DMS 273 (cell line): ENCODE measurements around the gene HLA-A.
"Not testable (repeated sequence)": the region's sequence is repeated elsewhere in the genome, so short reads cannot be mapped to it uniquely, and the experiment has no call there.

ENCODE experiments used
- DNase-seq: peaks from one replicate; lab custom pipeline; 2025; ENCODE audit not compliant: unreplicated experiment; lab: John Stamatoyannopoulos, UW

The HLA-A gene

DNA sequence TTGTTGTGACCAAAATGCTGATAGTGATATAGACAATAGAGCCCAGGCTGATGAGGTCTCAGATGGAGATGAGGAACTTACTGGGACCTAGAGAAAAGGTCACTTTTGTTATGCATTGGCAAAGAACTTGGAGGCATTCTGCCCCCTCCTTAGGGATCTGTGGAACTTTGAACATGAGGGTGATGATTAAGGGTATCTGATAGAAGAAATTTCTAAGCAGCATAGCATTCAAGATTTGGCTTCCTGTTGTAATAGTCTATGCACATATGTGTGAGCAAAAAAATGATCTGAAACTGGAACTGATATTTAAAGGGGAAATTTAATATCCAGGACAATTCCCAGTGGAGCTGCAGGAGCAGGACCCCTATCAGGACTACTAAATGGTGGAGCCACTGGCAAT, 17.1 kb downstream of the HLA-A start:
- no peak for DNase-seq

DNA sequence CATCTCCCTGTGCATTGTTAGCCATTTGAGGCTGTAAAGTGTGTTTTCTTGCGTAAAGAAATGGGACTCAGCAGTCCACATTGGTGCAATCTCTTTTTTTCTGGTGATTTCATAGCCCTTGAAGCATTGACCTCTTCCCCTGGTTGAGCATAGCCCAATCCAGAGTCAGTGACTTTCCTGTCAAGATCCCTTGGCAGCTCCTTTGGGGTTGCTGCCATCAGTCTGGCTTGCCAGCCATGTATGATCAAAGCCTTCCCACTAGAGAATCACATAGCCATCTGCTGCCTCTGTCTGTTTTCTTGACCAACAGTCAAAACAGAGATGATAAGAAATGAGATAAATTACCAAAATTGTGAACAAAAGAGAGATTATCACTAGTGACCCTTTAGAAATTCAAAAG, 19.6 kb downstream of the HLA-A start:
- DNase-seq, result peak; percentile 42

DNA sequence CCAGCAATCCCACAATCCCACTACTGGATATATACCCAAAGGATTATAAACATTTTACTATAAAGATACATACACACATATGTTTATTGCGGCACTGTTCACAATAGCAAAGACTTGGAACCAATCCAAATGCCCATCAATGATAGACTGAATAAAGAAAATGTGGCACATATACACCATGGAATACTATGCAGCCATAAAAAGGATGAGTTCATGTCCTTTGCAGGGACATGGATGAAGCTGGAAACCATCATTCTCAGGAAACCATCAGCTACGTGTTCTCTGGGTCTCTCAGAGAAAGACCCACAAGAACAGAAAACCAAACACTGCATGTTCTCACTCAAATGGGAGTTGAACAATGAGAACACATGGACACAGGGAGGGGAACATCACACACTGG, 21.4 kb downstream of the HLA-A start:
- DNase-seq, result not testable (repeated sequence)

DNA sequence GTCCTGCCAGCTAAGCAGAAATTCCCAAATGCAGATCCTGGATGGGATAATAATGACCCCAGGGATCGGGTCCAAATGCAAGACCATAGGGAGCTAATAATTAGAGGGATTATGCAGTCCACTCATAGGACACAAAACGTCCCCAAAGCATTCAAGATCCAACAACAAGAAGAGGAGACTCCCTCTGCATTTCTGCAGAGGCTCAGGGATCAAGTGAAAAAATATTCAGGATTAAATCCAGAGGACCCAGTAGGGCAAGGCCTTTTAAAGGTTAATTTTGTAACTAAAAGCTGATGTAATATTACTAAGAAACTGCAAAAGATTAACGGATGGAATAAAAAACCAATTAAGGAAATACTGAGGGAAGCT, 22.2 kb downstream of the HLA-A start:
- peak; percentile 68 for DNase-seq

DNA sequence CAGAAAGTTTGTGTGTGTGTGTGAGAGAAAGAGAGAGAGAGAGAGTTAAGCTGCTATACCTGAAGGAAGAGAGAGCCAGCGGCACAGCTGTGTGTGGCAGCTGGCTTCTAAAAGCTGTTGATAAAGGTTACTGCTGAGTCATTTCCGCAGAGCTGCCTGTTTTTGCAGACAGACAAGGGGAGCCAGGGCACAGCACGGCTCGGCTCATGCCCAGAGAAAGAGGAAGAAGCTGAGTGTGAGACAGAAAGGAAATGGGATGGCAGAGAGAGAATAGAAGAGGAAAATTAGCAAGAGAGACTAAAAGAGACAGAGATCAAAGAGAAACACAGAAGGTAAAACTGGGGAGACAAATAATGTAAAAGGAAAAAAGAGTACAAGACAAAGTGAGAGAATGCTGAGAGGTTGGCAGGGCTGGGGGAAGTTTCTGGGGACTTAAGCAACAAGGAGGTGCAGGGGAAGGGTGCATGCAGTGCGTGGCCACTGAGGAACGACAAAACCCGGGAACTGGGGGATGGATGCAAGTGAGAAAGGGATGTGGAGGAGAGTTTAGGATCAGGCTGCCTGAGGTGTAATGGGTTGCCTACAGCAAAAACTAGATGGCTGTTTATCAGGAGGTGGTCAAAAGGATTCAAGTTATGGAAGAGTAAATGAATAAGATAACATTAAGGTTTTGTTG, 22.7 kb downstream of the HLA-A start:
- peak; percentile 96 for DNase-seq

DNA sequence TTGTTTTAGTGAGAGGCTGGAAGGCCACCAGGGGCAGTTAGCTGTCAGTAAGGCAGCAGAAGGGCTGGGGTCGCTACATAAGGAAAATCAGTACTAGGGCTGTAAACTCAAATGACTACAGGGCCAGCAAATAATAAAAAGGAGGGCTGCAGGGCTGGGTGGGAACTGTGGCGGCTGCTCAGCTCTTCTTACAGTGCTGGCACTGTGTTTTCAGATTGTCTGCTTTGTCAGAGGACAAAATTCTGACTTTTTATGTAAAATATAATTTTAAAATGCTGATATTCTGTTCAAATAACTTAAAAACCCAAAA, 23.2 kb downstream of the HLA-A start:
- DNase-seq, result peak; percentile 48

DNA sequence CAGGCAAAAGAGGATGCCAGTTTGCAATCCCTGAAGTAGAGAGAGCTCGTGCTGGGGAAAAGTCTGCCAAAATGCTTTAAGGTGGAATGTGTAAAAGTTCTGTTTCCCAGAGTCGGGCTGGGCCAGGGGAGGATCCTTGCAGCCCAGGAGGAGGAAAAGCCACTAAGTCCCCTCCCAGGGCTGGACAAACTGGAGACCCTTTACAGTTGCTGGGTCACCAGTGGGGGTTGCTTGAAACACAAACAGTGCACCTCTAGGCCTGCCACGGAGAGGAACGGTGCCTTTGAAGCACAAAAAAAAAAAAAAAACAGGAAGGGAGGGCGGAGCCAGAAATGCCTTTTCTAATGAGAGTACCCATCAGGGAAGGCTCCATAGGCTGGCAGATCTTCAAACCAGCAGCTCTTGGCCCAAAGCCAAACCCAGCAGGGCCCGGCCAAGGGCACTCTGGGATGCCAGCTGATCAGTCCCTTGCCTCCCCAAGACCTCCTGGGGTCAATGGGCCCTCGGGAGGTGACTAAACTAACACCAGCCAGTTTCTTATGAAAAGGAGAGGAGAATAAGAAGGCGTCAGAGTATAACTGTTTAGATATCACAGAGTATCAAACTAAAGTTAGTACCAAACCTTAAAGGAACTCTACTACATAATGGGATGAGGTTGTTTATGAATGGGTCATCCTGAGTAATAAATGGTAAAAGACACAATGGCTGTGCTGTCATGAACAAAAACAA, 23.7 kb downstream of the HLA-A start:
- peak; percentile 94 for DNase-seq

DNA sequence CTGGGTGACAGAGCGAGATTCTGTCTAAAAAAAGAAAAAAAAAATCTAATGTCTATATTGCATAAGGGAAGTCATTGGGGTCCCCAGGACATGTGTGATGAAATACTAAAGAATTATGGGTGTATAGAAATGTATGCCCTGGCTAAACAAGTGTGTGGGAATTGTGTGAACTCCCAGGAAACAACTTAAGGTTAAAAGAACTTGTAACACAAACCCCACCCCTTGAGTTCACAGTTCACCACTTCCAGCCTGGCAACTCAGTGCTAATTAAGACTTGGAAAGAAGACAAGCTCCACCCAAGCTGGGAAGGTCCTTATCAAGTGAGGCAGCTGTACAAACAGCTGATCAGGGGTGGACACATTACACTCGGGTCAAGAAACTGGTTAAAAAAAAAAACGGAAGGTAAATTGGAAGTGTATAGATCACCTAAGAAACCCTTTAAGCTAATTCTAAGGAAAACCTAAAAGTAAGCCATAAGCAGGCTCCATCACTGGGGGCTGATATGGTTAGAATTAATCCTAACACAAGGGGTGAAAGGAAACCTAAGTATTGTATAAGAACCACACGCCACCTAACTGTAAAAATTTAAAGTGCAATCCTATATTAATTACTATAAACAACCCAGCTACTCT, 25.2 kb downstream of the HLA-A start:
- DNase-seq, result peak; percentile 91

DNA sequence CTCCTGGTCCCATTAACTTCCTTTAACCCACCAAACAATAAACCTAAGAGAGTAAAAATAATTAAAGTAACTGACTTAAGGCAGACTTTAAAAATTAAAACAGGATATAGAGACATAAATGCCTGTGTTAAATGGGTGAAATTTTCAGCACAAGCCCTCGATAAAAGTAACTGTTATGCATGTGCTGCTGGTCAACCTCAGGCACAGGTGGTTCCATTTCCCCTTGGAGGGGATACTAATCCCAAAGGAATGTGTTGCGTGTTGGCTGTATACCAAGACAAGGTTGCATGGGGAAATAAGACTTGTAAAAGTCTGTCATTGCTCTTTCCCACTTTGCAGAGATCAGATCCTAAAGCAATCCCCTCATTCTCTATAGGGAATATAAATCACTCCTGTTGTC, 25.8 kb downstream of the HLA-A start:
- peak; percentile 37 for DNase-seq

DNA sequence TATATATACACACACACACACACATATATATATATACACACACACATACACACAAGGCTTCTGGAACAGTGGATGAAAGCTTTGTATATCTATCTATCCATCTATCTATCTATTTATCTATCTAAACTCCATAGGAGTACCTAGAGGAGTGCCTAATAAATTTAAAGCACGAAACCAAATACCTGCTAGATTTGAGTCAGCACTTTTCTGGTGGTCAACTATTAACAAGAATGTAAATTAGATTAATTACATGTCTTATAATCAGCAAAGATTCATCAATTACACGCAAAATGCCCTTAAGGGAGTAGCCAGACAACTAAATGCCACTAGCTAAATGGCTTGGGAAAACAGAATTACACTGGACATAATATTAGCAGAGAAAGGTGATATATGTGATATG, 26.6 kb downstream of the HLA-A start:
- no peak for DNase-seq

DNA sequence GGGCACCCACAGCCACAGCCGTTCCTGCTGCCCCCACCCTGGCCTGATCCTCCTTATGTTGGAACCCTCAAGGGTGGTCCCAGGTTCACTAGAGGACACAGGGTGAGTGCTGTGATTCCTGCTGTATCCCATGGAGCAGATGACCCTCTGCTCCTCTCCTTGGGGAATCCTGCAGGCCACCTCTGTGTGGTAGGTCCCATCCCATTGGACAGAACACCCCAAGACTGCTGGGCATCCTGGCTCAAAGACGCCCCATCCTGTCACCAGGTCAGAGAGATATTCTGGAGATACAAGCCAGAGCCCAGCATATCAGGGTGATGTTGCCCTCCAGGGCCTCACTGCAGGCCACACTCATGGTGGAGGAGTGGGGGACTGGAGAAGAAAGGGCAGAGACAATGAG, 28.4 kb downstream of the HLA-A start:
- DNase-seq, result no peak

DNA sequence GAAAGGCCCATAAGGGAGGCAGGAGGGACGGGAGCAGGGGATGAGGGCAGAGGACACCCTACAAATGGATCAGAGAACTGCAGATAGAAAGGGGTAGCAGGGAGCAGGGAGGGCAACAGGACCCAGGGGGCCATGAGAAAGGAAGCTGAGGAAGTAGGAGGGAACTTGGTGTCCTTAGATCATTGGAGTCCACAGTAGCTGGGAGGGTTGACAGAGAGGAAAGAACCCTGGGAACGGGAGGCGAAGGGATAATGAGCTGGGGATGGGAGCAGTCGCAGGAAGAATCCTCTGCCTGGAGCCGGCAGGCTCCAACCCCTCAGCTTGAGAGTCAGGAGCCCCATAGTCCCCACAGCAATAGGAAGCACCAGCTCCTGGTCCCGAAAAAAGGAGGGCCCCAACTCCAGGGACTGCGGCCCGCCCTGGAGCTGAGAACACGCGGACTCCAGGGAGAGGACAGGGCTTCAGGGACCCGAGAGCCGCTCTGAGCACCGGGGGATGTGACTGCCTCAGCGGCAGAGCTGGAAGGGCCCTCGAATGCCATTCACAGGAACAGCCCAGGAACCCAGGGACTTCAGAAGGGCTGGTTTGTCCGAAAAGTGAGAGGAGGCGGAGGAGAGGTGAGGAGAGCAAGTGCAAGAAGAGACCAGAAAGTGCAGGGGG, 32.7 kb downstream of the HLA-A start:
- DNase-seq, result no peak

DNA sequence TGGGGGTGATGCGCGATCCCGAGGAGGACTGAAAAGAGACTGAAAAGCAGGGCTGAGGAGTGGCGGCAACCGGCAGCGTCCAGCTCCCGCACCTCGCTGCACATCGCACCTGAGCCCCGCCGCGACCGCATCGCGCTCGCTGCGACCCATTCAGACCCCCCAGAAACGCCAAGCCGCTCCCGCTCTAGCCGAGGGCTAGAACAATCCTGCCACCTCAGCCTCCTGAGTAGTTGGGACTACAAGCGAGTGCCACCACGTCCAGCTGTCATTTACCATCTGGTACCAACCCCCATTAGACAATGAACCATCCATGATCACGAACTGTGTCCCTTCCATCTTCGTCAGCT, 33.2 kb downstream of the HLA-A start:
- no peak for DNase-seq

DNA sequence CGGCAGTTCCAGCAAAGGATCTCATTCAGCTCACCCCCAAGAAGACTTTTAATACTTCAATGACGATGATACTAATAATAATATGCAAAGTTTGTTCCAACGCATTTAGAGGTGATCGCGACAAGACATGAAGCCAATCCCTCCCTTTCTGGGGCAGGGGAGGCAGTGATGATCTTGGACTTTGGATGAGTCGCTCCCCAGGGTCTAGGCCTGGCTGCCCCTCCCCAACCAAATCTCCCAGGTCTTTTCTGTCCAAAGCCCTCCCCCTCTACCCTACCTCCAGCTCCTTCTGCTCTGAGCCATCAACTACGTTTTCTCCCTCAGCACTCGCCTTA, 33.9 kb downstream of the HLA-A start:
- no peak for DNase-seq

DNA sequence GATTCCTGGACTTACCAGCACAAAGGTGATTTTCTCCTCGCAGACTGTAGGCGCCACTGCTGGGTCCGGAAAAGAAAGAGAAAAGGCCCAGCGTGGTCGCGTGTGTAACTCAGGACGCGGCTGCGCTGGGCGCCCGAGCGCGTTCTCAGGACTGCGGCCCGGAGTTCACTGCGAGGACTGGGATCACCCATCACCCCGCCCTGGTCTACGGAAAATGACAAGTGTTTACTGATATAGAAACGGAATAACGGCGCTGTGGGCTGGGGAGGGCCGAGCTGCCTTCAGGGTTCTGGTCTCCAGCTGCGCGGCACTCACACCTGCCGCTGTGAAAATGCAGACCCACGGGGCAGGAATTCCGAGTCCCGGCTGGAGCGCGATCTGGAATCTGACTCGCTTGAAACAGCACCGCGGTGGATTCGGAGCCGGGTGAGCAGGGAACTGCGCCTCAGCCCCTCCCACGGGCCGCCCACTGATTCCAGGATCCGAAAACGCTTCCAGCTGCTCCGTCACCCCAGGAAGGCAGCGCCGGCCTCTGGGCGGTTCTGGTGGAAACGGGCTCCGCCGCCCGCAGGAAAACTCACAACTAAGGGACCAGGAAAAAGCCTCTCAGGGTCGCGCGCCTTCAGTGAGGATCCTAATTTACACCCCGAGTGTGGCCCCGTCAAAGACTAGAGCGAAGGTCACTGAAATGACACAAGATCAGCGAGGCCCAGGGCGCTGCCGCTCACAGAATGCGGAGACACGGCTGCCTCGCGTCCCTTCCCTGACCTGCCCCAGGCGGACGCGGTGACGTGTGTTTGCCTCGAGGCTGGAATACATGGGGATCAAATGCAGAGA, 34.5 kb downstream of the HLA-A start:
- DNase-seq, result peak; percentile 86

DNA sequence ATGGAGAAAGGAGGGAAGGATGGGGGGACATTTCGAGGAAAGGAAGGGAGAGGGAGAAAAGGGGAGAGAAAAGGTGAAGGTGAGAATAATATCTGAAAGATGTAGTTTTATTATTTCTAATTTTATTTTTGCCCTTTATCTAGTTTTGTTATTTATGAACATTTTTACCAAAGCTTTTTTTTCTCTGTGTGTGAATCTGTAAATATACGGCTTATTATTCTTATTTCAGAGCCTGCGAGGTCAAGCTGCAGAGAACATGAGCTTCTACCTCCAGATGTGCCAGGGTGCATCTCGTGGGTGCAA, 35.0 kb downstream of the HLA-A start:
- no peak for DNase-seq

DNA sequence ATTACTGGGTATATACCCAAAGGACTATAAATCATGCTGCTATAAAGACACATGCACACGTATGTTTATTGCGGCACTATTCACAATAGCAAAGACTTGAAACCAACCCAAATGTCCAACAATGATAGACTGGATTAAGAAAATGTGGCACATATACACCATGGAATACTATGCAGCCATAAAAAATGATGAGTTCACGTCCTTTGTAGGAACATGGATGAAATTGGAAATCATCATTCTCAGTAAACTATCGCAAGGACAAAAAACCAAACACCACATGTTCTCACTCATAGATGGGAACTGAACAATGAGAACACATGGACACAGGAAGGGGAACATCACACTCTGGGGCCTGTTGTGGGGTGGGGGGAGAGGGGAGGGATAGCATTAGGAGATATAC, 37.7 kb downstream of the HLA-A start:
- DNase-seq, result not testable (repeated sequence)

DNA sequence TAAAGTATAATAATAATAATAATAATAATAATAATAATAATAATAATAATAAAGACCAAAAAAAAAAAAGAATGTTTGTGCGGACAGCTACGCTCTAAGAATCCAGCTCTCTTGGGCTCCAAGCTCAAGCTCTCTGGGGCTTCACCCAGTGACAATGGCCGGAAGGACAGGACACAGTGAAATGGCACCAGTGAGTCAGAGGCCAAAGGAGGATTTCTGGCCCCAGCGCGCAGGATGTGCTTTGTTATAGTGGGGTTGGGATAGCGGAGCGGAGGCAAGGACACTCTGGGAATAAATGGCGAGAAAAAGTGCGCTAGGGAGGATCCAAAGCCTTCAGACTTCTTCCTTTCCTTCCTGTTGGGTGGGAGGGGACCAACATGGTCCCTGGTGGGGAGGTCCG, 38.2 kb downstream of the HLA-A start:
- DNase-seq, result no peak

DNA sequence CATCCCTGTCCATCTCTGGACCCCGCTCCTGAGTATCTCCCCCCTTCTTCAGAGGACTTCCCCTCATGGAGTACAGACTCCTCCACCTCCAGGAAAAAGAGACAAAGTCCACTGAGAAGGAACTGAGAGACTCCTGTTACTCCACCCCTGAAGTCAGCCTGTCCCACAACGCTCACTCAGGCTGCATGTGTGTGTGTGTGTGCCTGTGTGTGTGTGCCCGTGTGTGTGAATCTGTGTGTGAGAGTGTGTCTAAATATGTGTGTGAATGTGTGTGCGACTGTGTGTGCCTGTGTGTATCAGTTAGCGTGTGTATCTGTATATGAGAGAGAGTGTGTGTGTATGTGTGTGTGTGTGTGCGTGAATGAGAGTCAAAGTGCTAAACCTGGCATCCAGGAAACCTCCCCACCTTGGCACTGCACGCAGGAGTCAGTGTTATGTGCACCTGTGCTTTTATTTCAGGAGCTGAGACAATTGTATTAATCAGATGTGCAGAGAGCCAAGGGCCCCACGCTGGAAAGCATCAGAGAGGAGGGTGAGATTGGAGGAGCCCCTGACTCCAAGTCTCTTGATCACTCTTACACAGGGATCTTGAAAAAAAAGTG, 39.0 kb downstream of the HLA-A start:
- DNase-seq, result no peak

DNA sequence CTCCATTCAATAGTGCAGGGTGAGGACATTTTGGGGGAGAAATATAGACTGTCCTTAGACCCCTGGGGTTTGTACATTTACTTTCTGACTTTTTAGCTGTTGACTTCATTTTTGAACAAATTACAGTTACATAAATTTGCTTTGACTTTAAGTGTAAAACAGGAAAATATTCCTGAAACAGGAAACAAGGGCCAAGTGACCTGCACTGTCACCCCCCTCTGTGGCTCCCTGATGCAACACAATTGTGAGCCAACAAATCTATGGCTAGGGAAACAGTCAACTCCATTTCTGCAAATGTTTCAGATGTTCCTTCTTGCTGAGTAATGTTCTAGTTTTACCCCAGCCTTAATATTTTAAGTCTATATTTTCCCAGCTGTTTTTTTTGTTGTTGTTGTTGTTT, 39.8 kb downstream of the HLA-A start:
- no peak for DNase-seq

DNA sequence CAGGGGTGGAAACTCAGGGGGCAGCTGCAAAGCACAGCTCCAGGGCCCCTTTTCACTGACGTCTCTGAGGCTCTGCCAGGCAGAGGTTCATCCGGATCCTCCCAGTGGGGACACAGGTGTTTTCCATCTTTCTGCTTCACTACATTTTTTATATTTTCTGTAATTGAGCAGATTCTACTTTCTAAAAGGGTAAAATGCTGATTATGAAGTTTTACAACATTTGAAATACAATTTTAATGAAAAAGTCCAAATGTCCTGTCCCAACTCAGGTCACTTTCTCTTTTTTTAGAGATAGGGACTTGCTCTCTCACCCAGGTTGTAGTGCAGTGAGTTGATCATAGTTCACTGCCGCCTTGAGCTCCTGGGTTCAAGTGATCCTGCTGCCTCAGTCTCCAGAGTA, 41.9 kb downstream of the HLA-A start:
- no peak for DNase-seq
